Astrocyte of the hippocampus (primary cell): ENCODE results near the gene ATP2A3.
A peak's percentile ranks its signal among the peaks of the same experiment; 100 is the strongest.

Experiments
- DNase-seq: peaks from one replicate; pipeline ENCODE4 v3.0.0; 2011; ENCODE audit warnings: low read depth, low spot score

The ATP2A3 gene

DNA sequence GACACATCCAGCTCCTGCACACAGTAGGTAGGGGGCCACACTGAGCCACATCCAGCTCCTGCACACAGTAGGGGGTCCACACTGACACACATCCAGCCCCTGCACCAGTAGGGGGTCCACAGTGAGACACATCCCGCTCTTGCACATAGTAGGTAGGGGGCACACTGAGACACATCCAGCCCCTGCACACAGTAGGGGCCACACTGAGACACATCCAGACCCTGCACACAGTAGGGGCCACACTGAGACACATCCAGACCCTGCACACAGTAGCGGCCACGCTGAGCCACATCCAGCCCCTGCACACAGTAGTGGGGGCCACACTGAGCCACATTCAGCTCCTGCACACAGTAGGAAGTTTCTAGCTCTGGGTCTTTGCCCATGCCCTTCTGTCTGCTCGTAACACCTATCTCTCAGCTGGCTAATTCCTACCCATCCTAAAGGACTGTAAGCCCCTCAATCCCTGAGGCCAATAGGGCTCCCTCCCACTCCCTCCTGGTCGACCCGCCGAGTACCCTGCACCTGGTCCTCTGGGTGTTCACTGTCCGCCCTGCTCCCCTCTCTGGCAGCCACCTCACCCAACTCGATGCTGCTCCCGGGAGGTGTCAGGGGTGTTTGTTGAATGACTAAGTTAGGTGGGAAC, 9.4 kb upstream of the ATP2A3 start:
- no peak for DNase-seq

DNA sequence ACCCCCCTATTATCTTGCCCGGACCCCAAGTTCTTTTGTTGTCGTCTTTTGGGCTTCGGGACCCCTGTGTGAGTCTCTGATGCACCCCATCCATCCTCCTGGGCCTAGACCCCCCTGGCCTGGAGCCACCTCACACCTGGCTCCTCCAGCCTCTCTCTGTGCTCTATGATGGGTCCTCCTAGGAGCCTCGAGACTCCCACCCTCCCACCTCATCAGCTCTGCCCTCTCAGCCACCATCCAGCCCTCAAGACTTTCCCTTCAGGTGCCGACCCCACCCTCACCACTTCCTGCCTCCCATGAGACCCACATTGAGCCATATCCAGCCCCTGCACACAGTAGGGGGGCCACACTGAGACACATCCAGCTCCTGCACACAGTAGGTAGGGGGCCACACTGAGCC, 8.7 kb upstream of the ATP2A3 start:
- DNase-seq: no peak

DNA sequence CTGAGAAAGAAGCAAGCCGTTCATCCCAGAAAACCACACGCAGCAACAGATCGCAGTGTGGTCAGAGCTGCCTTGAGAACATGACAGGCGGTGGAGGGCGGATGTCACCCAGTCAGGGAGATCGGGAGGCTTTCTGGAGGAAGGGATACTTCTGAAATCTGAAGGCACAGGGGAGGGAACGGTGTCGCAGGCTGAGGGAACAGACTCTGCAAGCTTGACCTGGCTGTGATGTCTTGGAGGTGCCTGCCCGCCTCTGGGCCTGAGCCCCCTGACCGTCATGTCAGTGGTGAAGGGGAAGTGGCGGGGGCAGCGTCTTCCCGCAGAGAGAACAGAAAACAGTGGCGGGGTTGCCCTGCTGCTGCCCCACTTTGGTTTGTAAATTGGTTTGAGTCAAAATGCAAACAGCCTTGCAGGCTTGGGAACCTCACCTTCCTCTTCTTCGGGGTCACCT, 8.1 kb upstream of the ATP2A3 start:
- DNase-seq: no peak

DNA sequence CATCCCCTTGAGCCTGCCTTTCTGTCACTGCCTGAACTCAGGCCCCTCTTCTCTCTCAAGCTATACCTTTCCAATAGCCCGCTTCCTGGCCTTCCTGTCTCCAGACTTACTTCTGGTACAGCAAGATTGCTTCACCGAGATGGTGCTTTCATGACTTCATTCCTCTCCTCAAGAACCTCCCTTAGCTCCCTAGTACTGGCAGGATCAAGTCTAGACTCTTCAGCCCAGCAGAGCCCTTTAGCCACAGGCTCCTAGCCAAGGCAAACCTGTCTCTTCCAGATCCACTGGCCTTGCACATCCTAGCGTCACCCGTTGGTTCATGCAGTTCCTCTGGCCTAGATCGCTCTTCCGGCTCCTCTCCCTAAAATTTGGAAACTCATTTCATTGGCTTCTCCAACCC, 6.4 kb upstream of the ATP2A3 start:
- no peak for DNase-seq

DNA sequence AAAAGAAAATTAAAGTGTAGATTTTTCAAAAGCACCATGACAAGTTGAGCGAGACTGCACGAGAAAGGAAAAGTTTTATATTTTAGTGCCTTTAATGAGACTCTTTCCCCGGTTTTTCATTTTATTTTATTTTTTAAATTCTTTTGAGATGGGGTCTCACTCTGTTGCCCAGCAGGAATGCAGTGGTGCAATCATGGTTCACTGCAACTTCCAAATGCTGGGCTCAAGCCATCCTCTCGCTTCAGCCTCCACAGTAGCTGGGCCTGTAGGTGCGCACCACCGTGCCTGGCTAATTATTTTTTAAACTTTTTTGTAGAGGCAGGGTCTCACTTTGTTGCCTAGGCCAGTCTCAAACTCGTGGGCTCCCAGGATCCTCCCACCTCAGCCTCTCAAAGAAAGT, 5.7 kb upstream of the ATP2A3 start:
- no peak for DNase-seq

DNA sequence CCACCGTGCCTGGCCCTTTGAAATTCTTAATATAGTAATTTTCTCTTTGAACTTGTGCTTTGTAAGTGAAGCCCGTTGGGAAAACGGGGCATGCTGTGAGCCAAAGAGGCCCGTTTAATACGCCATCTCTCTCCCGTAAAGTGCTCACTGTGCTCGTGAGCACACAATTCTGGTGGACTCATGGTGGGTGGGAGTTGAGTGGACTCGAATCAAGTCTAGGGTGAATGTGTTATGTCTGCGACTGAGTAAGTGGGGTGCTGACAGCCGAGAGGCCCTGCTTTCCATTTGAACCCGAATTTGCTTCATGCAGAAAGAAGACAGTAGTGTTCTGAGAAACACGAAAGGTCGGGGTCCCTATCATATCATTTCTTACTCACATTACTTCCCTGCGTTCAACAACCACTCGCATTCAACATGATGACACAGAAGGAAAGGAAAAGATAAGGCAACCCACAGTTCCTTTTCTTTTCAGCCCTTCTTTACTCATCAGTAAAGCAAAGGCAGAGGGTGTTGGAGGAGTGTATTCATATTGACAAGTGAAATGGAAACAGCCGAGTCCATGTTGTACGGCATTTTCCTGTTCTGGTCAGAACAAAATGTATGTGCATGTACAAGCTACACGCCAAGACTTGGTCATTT, 4.8 kb upstream of the ATP2A3 start:
- DNase-seq: no peak

DNA sequence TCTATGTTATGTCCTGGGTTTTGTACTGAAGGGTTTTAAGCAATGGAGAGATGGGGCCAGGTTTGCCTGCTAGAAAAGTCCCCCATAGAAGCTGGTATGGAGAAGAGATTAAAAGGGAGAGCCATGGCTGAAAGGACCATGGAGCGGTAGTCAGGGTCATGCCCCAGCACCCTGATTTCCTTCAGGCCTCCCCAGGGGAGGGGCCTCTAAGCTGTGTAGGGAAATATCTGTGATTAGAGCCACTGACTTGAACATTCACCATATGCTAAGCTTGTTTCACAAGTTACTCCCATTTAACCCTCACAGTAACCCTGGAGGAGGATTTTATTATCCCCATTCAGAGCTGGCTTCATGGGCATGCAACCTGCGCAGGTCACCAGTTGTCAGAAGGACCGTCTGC, 3.8 kb upstream of the ATP2A3 start:
- no peak for DNase-seq

DNA sequence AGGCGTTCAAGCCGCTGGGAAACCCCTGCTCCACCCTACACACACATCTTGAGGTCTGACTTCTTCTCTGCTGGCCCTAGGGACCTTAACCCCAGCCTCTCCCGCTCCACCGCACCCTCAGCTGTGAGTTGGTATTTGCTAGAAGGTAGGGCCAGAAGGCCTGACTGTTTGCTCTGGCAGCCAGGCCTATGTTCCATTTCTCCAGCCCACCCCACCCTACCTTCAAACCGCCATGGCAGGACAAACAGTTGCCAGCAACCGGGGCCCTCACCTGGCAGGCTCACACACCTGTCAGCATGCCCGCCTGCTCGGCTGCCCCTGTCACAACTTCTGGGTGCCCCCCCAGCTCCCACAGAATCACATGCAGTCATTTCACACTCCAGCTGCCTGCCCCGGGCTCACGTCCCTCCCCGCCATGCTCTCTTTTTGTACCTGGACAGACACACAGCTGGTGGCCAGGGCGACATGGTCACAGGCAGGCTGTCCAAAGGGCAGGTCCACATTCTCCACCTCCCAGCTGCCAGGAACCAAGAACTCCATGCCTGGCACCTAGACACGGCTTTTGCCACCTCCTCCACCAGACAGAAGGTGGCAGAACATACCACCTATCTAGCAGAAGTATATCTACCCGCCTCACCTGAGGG, 2.6 kb upstream of the ATP2A3 start:
- DNase-seq: no peak

DNA sequence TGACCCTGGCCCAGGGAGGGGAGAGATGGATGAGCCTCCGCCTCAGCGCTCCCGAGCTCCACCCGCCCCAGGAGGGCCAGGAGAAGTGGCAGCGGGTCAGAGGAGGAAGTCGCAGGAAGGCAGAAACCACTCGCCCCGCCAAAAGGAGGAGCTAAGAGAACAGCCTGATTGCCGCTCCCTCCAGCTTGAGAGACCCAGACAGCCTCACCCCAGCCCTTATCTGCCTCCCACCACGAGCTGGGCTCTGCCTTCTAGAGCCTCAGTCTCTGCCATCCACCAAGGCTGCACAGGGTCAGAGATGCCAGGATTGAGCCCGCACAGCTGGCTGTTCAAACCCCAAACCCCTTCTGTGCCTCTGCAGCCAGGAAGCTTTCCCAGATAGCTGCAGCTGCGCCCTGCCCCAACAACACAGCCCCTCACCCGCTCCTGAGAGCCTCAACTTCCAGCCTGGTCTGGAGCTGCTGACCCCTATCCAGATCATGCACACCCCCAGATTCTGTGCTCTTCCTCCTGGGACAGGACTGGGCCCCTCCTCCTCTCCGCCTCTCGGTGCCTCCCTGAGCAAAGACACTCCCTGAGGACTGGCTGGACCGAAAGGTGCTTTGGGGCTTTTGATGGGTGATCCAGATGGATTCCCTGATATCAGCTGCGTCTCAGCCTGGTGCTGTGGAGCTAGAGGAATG, 1.0 kb upstream of the ATP2A3 start:
- DNase-seq: peak; percentile 43

DNA sequence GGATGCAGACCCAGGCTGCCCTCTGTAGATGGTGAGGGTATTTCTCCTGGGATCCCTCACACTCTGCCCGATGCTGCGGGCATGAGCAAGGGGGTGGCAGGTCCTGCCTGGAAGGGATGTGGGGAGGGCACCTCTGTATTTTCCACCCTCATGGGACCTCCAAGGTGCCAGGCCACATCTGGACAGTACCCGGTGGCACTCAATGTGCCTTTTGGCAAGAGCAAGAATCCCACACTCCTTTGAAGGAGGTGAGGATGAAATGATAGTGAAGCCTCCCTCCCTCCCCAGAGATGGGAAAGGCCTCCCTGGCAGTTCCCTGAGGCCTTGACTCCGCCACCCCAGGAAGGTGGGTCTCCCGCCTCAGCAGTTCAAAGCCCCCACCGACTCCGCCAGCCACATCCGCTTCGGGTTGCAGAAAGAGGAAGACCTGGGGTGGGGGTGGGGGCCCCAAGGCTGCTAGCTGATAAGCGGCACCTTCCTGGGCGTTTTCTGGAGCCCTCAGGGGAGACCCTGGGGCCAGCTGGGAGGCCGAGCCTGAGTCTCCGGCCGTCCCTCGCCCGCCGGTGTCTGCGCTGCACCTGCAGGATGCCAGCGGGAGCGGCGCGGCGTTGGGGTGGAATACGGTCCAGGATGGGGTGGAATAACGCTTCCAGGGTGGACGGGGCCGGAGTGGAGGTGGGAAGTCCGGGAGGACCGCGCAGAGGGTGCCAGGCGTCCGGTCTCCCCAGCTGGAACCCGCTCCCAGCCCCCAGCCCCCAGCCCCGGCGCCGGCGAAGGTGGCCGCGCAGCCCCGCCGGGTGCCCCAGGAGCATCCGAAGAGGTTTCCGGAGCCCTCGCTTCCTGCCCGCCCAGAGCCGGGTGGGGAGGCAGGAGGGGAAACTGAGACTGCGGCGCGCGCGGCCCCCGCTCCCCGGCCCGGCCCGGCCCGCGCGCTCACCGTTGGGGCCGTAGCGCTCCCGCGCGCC, 718 bp downstream of the ATP2A3 start:
- DNase-seq: no peak

DNA sequence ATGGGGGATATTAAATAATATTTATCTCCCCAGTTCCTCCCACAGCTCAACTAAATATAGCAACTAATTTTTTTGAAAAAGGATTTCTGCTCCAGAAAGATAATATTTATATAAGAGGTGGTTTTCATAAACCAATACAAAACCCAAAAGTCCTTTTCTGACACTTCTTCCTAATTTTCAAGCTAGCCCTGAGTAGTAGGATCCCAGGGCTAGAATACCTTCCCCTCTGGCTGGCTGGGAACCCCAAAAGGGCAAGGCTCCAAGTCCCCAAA, 1.3 kb downstream of the ATP2A3 start:
- DNase-seq: no peak

DNA sequence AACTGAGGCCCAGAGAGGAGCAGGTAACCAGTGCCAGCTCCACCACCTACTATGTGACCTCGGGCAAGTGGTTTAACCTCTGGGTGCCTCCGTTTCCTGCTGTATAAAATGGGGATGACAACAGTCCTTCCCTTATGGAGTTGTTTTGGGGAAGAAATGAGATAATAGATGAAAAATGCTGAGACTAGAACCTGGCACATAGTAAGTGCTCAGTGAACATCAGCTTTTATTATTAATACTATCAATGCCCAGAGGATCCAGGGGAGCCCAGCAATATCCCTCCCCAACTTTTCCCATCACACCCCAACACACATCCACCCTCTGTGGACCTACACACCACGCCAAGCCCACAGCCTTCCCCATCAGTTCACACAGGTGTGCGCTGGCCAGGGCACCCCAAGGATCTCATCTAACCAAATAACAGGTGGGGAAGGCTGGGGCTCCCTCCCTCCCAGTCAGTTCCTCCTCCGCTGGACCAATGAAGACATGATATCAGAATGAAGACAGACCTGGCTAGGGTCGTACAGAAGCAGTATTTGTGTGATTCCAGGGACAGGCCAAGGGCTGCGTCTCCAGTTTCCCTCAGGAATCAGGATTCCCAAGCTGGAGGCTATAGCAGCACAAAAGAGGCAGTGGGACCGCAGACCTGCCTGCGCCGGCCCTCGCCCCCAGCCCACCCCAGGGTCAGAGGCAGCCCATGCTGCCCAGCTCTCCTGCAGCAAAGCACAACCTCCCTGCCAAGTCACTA, 1.8 kb downstream of the ATP2A3 start:
- no peak for DNase-seq

DNA sequence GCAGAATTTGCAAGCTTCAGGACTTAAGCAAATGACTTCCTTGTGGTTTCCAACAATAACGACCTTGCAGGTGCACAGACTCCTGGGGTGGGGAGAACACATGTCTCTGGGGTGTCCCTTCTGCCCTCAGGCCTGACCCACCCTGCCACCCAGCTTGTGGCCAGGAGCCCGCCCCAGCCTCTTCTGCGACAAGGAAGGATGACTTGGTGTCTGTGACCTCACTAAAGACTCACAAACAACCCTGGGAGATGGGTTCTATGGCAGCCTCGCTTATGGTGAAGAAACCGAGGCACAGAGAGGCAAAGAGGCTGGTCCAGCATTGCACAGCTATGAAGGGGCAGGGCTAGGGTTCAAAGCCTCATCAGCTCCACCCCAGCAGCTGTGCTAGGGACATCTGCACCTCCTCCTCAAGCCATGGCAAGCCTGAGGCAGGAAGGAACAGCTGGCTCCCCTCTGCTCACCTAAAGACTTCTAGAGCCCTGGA, 2.6 kb downstream of the ATP2A3 start:
- no peak for DNase-seq

DNA sequence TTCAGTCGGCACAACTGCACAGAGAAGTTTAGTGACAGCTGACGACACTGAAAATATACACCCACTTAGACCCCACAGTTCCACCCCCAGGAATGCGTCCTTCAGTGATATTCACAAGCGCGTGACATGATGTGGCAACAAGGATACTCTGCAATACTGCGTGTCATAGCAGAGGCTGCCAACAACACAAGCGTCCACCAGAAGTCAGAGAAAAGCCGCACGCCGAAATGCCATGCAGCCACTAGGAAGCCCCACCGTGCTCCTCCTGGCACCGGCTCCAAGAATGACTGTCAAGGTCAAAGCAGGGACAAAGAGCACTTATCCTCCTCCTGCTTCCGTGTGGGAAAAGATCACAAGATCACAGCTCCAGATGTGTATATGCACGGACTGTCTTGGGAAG, 3.5 kb downstream of the ATP2A3 start:
- no peak for DNase-seq

DNA sequence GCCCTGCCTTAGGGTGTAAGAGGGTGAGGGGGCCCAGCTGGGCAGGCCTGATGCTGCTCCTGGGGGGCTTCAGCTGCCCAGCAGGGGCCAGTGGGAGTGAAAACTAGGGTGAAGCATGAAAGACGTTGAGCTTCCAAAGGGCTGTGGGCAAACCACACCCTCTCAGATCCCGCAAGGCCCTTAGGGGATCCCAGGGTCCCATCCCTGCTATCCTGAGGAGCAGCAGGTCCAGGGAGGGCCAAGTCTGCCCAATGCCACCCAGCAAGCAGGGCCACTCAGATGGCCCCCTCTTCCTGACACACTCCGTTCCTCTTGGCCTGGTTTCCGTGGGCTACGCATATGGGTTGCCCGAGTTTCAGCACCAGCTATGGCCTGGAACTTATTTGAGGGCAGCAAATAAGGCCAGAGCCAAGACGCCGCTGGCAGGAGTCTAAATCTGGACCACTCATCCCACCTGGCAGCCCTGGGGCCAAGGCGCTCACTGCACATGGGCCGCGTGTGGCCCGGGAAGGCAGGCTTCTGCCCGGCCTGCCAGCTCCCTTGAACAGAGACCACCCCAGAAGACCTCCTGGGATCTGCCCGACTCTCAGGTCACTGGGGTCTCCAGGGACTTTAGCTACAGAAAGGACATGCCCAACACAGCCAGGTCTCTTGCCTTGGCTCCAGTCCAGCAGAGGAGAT, 4.2 kb downstream of the ATP2A3 start:
- DNase-seq: no peak

DNA sequence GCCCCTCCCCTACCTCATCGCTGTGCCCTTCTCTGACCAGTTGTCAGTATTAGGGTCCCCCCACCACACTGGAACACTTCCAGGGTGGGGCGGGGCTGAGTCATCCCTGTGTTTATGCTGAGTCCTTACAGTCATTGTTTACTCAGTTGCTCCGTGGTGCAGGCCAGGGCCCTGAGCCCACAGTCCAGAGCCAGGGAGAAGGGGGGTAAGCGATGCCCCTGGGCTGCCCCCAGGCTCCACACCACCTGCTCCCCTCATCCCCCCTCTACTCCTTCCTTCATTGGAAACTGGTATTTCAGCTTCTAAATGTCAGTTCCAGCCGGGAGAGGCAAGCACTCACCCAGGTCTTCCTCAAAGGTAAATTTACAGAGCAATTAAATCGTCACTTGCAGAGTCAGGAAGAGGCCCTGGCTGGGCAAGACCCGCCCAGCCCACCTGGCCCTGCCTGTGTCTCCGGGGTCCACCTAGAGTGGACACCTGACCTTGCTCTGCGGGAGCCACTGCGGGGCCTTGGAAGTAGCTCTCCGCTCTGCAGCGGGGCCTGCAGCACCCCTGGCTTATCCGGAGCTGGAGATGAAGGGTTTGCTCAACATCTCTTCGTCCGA, 4.8 kb downstream of the ATP2A3 start:
- peak; percentile 76 for DNase-seq

DNA sequence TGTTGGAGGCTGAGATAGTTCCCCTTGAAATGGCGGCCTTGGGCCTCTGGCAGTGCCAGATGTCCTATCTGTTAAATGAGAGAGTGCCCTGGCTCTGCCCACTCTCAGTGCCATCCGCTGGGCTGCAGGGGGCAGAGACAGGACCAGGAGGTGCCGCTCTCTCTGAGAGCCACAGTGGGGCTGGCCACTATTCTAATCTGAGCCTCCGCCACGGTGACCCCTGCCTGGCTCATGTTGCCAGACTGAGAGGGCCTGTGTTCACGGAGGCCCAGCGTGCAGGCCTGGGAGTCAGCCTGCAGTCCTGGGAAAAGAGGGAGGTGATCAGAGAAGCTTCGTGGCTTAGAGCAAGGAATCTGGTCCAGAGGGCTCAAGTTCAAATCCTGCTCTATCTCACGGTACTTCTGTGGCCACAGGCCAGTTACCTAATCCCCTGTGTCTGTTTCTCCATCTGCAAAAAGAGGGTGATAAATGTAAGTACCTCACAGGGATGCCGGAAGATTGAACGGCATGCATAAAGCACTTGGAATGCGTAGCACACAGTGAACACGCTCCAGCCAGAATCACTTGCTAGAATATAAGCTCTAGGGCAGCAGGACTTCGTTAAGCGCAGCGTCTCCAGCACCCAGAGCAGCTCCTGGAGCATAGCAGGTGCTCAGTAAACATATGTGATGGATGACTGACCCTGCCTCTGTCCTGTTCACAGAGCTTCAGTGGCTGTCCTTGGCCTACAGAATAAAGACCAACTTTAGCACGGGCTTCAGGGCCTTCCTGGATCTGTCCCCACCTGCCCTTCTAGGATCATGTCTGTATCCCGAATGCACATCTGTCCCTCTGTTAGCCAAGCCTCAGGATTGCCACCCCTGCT, 6.3 kb downstream of the ATP2A3 start:
- DNase-seq: no peak

DNA sequence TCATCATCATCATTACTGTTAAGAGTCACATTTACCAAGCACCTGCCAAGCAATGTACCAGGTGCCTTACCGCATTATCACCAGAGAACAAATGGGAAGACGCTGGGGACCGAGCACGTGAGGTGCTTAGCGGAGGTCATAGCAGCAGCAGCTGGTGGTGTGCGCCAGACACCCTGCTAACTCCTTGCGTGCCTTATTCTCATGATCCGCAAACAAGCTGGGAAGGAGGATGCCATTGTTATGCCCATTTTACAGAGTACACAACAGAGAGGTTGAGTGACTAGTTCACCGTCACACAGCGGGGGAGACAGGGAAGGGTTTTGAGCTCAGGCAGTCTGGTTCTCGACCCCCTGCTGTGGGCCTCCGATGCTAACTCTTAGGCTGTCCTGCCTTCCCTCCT, 7.3 kb downstream of the ATP2A3 start:
- no peak for DNase-seq
